Gastroesophageal sphincter (tissue), 3 donors: ENCODE data around the gene NCLN.

Experiments
- POLR2A ChIP-seq, 2 donors: fragments of 450-650 bp; IDR thresholded peaks; one replicate each; pipeline ENCODE4 v1.6.1; 2017; ENCODE audit warnings: antibody characterized with exemption in 2 of 2, mild to moderate bottlenecking in 2 of 2, moderate library complexity in 1 of 2
- TF ChIP-seq, protein P1 (sequence below), 4 experiments: fragments of 200-600 bp in 2 of 4; fragments of 450-650 bp in 2 of 4; sonication (generic) in 1 of 4; IDR thresholded peaks; one replicate each; pipeline ENCODE4 v1.5.1; 2017 to 2019; ENCODE audit warnings: antibody characterized with exemption in 4 of 4, mild to moderate bottlenecking in 2 of 4, moderate library complexity in 2 of 4

DNA sequence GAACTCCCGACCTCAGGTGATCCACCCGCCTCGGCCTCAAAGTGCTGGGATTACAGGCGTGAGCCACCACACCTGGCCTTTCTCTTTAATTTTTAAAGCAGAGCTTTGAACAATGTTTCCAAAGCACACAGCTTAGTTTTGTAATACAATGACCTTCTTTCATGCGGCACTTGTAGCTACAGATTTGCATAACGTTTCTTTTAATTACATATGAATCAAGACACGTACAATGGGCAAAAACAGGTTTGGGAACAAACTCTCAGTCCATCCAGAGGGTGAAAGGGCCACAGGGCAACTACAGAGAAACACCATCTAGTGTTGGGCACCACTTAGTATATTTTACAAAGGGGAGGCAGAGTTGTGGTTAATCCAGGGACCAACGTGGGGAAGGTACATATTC is 26.2 kb upstream of the NCLN start:
- TF ChIP-seq, protein P1, sequence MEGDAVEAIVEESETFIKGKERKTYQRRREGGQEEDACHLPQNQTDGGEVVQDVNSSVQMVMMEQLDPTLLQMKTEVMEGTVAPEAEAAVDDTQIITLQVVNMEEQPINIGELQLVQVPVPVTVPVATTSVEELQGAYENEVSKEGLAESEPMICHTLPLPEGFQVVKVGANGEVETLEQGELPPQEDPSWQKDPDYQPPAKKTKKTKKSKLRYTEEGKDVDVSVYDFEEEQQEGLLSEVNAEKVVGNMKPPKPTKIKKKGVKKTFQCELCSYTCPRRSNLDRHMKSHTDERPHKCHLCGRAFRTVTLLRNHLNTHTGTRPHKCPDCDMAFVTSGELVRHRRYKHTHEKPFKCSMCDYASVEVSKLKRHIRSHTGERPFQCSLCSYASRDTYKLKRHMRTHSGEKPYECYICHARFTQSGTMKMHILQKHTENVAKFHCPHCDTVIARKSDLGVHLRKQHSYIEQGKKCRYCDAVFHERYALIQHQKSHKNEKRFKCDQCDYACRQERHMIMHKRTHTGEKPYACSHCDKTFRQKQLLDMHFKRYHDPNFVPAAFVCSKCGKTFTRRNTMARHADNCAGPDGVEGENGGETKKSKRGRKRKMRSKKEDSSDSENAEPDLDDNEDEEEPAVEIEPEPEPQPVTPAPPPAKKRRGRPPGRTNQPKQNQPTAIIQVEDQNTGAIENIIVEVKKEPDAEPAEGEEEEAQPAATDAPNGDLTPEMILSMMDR (IDR thresholded peaks at IDR 0.05) = no peak
- no peak for TF ChIP-seq POLR2A (IDR thresholded peaks at IDR 0.05)
